HepG2 (cell line): ENCODE measurements around the gene PCNX1. TPM values are rescaled to one million over a fixed set of nuclear protein-coding genes. Genes with fewer than 3 reads are reported as not detected.

ENCODE experiments used
- AGO2 ChIP-seq: fragments of 200-400 bp; formaldehyde crosslinking; optimal IDR thresholded peaks from 2 replicates; pipeline ENCODE3; 2017; ENCODE audit warnings: mild to moderate bottlenecking, low read depth, low read length, moderate library complexity
- GTF2F1 ChIP-seq: fragments of 150-350 bp; IDR thresholded peaks from 2 replicates; pipeline ENCODE4 v1.6.1; 2014; ENCODE audit warnings: low read length
- HDAC1 ChIP-seq: sonication (generic); formaldehyde crosslinking; IDR thresholded peaks from 2 replicates; pipeline ENCODE4 v1.5.1; 2020; ENCODE audit warnings: mild to moderate bottlenecking, missing genetic modification reagents
- KDM5A ChIP-seq: fragments of 200-600 bp; sonication (generic); IDR thresholded peaks from 2 replicates; pipeline ENCODE4 v1.7.0; 2018; ENCODE audit warnings: antibody characterized with exemption, mild to moderate bottlenecking, low read length, borderline replicate concordance
- KMT2A ChIP-seq: sonication (generic); formaldehyde crosslinking; IDR thresholded peaks from 2 replicates; pipeline ENCODE4 v1.4.0; 2020; ENCODE audit warnings: missing genetic modification reagents
- POLR2A ChIP-seq, 2 experiments: IDR thresholded peaks; 2 replicates each; pipeline ENCODE4 v1.6.1; 2011; ENCODE audit warnings: low read depth in 2 of 2, low read length in 2 of 2, mild to moderate bottlenecking in 1 of 2, moderate library complexity in 1 of 2; ENCODE audit not compliant: insufficient read depth in 1 of 2
- SAP130 ChIP-seq: IDR thresholded peaks from 2 replicates; pipeline ENCODE4 v1.6.1; 2016; ENCODE audit warnings: low read depth
- ZBTB7B ChIP-seq: sonication (generic); formaldehyde crosslinking; IDR thresholded peaks from 2 replicates; pipeline ENCODE4 v1.4.0; 2020; ENCODE audit warnings: missing genetic modification reagents
- ZNF292 ChIP-seq: sonication (generic); formaldehyde crosslinking; IDR thresholded peaks from 2 replicates; pipeline ENCODE4 v1.8.1; 2022; ENCODE audit warnings: mild to moderate bottlenecking, low read depth, missing genetic modification reagents, borderline replicate concordance
- ZNF501 ChIP-seq: sonication (generic); formaldehyde crosslinking; IDR thresholded peaks from 2 replicates; pipeline ENCODE4 v1.5.1; 2020; ENCODE audit warnings: mild to moderate bottlenecking, moderate library complexity, missing genetic modification reagents
- ZSCAN29 ChIP-seq: sonication (generic); formaldehyde crosslinking; conservative IDR thresholded peaks from 2 replicates; pipeline ENCODE4 v1.4.0; 2020; ENCODE audit warnings: mild to moderate bottlenecking, missing genetic modification reagents
- polyA plus RNA-seq, 8 experiments: library from polyadenylated mRNA; depleted of rRNA in 3 of 8; stranded (reverse) in 7 of 8; unstranded in 1 of 8; fragments of >200 nt; fragmentation: Illumina TruSeq in 4 of 8; extraction: Trizol in 4 of 8; gene quantifications; 2 replicates each; pipeline versions ENCODE4 v1.2.1 to v1.2.3, GENCODE V29; 2011 to 2016; ENCODE audit warnings: low read depth in 4 of 8, missing spikeins in 1 of 8, mixed read lengths in 1 of 8; ENCODE audit not compliant: insufficient read depth in 1 of 8
- total RNA-seq, 5 experiments: library from RNA; depleted of rRNA; stranded (reverse); fragments of >200 nt; fragmentation: Illumina TruSeq; extraction: Trizol; gene quantifications; 2 replicates each; pipeline ENCODE4 v1.2.3, GENCODE V29; 2016; ENCODE audit warnings: low read depth in 1 of 5
- TF ChIP-seq, protein P1 (sequence below): sonication (generic); formaldehyde crosslinking; IDR thresholded peaks from 2 replicates; pipeline ENCODE4 v1.4.0; 2020; ENCODE audit warnings: missing genetic modification reagents
- TF ChIP-seq, protein P2 (sequence below): sonication (generic); formaldehyde crosslinking; IDR thresholded peaks from 2 replicates; pipeline ENCODE4 v1.4.0; 2020; ENCODE audit warnings: missing genetic modification reagents
- TF ChIP-seq, protein P3 (sequence below): sonication (generic); formaldehyde crosslinking; IDR thresholded peaks from 2 replicates; pipeline ENCODE4 v1.9.0; 2022; ENCODE audit warnings: missing genetic modification reagents, mild to moderate bottlenecking, borderline replicate concordance
- TF ChIP-seq, protein P4 (sequence below): sonication (generic); formaldehyde crosslinking; IDR thresholded peaks from 2 replicates; pipeline ENCODE4 v1.5.1; 2020; ENCODE audit warnings: missing genetic modification reagents, mild to moderate bottlenecking, borderline replicate concordance
- TF ChIP-seq, protein P5 (sequence below): IDR thresholded peaks from 2 replicates; pipeline ENCODE4 v1.6.1; 2016; ENCODE audit warnings: mild to moderate bottlenecking

The PCNX1 gene
- total and polyA plus RNA-seq, 2 of the 13 experiments (the other 11 are each of a cell fraction or from before 2014, with no cell fraction given) = 24.9 to 30.3 TPM

DNA sequence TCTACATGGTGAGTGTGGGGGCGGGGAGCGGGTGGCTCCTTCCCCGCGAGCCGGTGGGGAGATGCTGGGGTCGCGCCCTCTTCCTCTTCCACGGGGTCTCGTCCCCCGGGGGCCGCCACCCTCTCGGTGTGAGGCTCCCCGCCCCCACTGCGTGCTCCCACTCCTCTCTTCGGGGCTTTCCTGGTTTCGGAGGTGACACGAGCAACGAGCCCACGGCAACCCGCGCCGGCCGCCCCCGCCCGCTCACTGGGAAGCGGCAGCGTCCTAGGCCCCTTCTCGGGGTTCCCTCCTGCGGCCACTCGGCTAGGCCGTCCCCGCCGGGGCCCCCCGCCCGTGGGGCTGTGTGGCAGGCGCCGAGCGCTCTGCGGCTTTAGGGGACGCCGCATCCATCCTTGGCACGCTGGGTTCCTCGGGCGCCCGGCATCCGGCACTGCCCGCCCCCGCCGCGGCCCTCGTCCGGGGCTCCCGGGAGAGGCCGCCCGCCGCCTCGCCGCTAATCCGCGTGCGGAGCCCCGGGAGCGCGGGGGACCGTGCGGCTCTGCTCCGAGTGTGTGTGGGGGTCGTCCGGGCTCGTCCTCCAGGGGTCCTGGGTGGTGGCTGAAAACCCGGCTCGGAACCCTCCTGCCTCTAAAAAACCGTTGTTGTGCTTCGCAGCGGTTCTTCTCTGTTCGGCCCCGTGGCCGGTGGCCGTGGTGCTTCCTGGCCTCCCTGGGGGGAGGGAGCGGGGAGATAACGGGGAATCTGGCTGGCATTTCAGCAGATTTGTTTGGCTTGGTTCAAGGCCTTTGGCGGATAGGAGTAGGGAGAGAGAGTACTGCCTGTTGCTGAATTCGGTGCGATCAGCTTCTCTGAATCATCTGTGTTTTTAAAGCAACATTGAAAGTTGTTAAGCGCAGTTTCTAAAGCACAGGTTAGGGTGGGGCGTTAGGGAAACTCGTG is 1.0 kb downstream of the PCNX1 start (continued):
- TF ChIP-seq, protein P1, sequence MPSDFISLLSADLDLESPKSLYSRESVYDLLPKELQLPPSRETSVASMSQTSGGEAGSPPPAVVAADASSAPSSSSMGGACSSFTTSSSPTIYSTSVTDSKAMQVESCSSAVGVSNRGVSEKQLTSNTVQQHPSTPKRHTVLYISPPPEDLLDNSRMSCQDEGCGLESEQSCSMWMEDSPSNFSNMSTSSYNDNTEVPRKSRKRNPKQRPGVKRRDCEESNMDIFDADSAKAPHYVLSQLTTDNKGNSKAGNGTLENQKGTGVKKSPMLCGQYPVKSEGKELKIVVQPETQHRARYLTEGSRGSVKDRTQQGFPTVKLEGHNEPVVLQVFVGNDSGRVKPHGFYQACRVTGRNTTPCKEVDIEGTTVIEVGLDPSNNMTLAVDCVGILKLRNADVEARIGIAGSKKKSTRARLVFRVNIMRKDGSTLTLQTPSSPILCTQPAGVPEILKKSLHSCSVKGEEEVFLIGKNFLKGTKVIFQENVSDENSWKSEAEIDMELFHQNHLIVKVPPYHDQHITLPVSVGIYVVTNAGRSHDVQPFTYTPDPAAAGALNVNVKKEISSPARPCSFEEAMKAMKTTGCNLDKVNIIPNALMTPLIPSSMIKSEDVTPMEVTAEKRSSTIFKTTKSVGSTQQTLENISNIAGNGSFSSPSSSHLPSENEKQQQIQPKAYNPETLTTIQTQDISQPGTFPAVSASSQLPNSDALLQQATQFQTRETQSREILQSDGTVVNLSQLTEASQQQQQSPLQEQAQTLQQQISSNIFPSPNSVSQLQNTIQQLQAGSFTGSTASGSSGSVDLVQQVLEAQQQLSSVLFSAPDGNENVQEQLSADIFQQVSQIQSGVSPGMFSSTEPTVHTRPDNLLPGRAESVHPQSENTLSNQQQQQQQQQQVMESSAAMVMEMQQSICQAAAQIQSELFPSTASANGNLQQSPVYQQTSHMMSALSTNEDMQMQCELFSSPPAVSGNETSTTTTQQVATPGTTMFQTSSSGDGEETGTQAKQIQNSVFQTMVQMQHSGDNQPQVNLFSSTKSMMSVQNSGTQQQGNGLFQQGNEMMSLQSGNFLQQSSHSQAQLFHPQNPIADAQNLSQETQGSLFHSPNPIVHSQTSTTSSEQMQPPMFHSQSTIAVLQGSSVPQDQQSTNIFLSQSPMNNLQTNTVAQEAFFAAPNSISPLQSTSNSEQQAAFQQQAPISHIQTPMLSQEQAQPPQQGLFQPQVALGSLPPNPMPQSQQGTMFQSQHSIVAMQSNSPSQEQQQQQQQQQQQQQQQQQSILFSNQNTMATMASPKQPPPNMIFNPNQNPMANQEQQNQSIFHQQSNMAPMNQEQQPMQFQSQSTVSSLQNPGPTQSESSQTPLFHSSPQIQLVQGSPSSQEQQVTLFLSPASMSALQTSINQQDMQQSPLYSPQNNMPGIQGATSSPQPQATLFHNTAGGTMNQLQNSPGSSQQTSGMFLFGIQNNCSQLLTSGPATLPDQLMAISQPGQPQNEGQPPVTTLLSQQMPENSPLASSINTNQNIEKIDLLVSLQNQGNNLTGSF (CRISPR knock-in tag) = 0 out of 2 replicates have a peak, but pooled peaks have one; percentile 38
- TF ChIP-seq, protein P2, sequence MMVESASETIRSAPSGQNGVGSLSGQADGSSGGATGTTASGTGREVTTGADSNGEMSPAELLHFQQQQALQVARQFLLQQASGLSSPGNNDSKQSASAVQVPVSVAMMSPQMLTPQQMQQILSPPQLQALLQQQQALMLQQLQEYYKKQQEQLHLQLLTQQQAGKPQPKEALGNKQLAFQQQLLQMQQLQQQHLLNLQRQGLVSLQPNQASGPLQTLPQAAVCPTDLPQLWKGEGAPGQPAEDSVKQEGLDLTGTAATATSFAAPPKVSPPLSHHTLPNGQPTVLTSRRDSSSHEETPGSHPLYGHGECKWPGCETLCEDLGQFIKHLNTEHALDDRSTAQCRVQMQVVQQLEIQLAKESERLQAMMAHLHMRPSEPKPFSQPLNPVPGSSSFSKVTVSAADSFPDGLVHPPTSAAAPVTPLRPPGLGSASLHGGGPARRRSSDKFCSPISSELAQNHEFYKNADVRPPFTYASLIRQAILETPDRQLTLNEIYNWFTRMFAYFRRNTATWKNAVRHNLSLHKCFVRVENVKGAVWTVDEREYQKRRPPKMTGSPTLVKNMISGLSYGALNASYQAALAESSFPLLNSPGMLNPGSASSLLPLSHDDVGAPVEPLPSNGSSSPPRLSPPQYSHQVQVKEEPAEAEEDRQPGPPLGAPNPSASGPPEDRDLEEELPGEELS (CRISPR knock-in tag) = 0 out of 2 replicates have a peak, but pooled peaks have one; percentile 21
- TF ChIP-seq ZNF292 (CRISPR knock-in tag) (peak; percentile 22), GTF2F1 (no peak), KDM5A (peak; percentile 69; the same call in 1 of the 2 replicates), ZSCAN29 (CRISPR knock-in tag) (0 out of 2 replicates have a peak, but pooled peaks have one; percentile 39), POLR2A (IDR thresholded peaks at IDR 0.05; ENCODE audit: insufficient read depth in 1 of 2, low read depth in 2 of 2, low read length in 2 of 2) (peak in 1 of 2 experiments; percentile 46; a peak in 1 of 4 replicates), AGO2 (peak; percentile 70), ZBTB7B (CRISPR knock-in tag) (peak; percentile 59; the same call in 1 of the 2 replicates), ZNF501 (CRISPR knock-in tag) (peak; percentile 56; the same call in 1 of the 2 replicates), KMT2A (CRISPR knock-in tag) (peak; percentile 73; the same call in 1 of the 2 replicates), HDAC1 (peak; percentile 62), SAP130 (CRISPR knock-in tag) (0 out of 2 replicates have a peak, but pooled peaks have one; percentile 48)
- TF ChIP-seq, protein P3, sequence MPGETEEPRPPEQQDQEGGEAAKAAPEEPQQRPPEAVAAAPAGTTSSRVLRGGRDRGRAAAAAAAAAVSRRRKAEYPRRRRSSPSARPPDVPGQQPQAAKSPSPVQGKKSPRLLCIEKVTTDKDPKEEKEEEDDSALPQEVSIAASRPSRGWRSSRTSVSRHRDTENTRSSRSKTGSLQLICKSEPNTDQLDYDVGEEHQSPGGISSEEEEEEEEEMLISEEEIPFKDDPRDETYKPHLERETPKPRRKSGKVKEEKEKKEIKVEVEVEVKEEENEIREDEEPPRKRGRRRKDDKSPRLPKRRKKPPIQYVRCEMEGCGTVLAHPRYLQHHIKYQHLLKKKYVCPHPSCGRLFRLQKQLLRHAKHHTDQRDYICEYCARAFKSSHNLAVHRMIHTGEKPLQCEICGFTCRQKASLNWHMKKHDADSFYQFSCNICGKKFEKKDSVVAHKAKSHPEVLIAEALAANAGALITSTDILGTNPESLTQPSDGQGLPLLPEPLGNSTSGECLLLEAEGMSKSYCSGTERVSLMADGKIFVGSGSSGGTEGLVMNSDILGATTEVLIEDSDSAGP (CRISPR knock-in tag) = peak; percentile 14; the same call in 1 of the 2 replicates
- TF ChIP-seq, protein P4, sequence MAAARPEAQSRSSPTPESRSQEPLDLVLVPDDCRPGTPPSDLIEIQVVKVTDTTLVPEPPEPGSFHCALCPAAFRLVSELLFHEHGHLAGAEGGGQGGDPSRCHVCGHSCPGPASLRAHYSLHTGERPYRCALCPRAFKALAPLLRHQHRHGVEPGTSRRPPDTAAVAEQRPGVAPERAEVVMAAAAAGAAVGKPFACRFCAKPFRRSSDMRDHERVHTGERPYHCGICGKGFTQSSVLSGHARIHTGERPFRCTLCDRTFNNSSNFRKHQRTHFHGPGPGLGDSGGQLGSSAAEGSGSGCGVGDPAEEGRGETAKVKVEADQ (CRISPR knock-in tag) = no peak
- TF ChIP-seq, protein P5, sequence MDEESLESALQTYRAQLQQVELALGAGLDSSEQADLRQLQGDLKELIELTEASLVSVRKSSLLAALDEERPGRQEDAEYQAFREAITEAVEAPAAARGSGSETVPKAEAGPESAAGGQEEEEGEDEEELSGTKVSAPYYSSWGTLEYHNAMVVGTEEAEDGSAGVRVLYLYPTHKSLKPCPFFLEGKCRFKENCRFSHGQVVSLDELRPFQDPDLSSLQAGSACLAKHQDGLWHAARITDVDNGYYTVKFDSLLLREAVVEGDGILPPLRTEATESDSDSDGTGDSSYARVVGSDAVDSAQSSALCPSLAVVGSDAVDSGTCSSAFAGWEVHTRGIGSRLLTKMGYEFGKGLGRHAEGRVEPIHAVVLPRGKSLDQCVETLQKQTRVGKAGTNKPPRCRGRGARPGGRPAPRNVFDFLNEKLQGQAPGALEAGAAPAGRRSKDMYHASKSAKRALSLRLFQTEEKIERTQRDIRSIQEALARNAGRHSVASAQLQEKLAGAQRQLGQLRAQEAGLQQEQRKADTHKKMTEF (CRISPR knock-in tag) = peak; percentile 49; the same call in 1 of the 2 replicates
